ENCODE results near the gene PUS1. TPM values are rescaled to one million over a fixed set of nuclear protein-coding genes. Genes with fewer than 3 reads are reported as not detected.

The PUS1 gene
- total RNA-seq, 1 experiment from 2014 or later = 117 TPM

- Histone ChIP-seq H2AK5ac (ENCODE audit: insufficient read length, low read length) (no peak overlapping the region), H4K8ac (replicated peaks; ENCODE audit: insufficient read length, low read depth, low read length) (no peak overlapping the region), H3K23me2 (ENCODE audit: insufficient read length, low read depth, low read length, poor library complexity, severe bottlenecking) (peaks cover 7% of the 10 kb centered on the region), H2BK15ac (ENCODE audit: low read depth, low read length) (no peak overlapping the region), H4K91ac (ENCODE audit: insufficient read length, low read depth, low read length) (no peak overlapping the region), H3K23ac (ENCODE audit: insufficient read length, low read depth, low read length) (no peak overlapping the region), H3K4ac (ENCODE audit: low read depth, low read length) (no peak overlapping the region), H4K20me1 (ENCODE audit: control insufficient read depth, insufficient read depth, insufficient read length) (no peaks in the 10 kb centered on the region), H3K4me2 (ENCODE audit: insufficient read depth, insufficient read length, low read length) (no peak overlapping the region), H3K18ac (ENCODE audit: insufficient read length, low read depth, low read length) (no peak overlapping the region), H3K27ac (ENCODE audit: insufficient read length, low read depth, low read length) (no peak overlapping the region), H3K56ac (ENCODE audit: insufficient read length, low read depth, low read length) (no peak overlapping the region), H2BK120ac (ENCODE audit: low read depth, low read length, poor library complexity, severe bottlenecking) (no peak overlapping the region), H2BK12ac (ENCODE audit: insufficient read length, low read depth, low read length) (no peak overlapping the region), H3K9me3 (ENCODE audit: control insufficient read depth, low read depth, low read length) (no peaks in the 10 kb centered on the region), H3K27me3 (ENCODE audit: insufficient read depth, low read length) (no peaks in the 10 kb centered on the region), H3K79me2 (ENCODE audit: insufficient read depth, low read length) (no peaks in the 10 kb centered on the region), H3T11ph (ENCODE audit: low read length) (no peak overlapping the region), H2BK5ac (ENCODE audit: insufficient read length, low read length) (no peak overlapping the region), H3K79me1 (ENCODE audit: insufficient read depth, low read depth, low read length, poor library complexity, severe bottlenecking) (no peaks in the 10 kb centered on the region), H2AFZ (ENCODE audit: low read length) (no peak overlapping the region), H3K14ac (ENCODE audit: insufficient read depth, low read length) (no peak overlapping the region), H2BK20ac (ENCODE audit: low read depth, low read length, poor library complexity, severe bottlenecking) (no peak overlapping the region), H3K9ac (ENCODE audit: extremely low read depth, insufficient read length, low read length) (no peak overlapping the region), H4K5ac (ENCODE audit: insufficient read length, low read depth, low read length) (no peak overlapping the region), H3K4me1 (ENCODE audit: insufficient read depth, low read length) (no peaks in the 10 kb centered on the region)
- no peak for TF ChIP-seq CTCF (conservative IDR thresholded peaks at IDR 0.05)
- H3K4me1 Mint-ChIP-seq = peaks cover 20 to 31% of the 10 kb centered on the region in 2 experiments
- peaks cover 0 to 3% of the 10 kb centered on the region in 2 experiments; a peak in 2 of 5 replicates for H3K9me3 Mint-ChIP-seq
- no CpG with 5 or more reads among the region's 26 CpGs for WGBS (ENCODE audit: extremely low coverage, insufficient read length, low lambda C conversion rate)
- DNase-seq = peak; percentile 37
- H3K27me3 Mint-ChIP-seq (ENCODE audit: low read depth) = peaks cover 3% of the 10 kb centered on the region; the same call in 1 of the 2 replicates
- H3K27ac Mint-ChIP-seq = peak overlapping the region in 1 of 3 experiments; percentile 38; a peak in 2 of 7 replicates
- no peak overlapping the region; a peak in 1 of 5 replicates for H3K4me3 Mint-ChIP-seq
- H3K36me3 Mint-ChIP-seq (ENCODE audit: insufficient read depth in 1 of 3, low read depth in 3 of 3) = peaks cover 4 to 11% (median 5%) of the 10 kb centered on the region in 3 experiments; a peak in 6 of 7 replicates
Observed at GRCh38 chr12:131892711-131893604, 36.1 kb upstream of the PUS1 start.

All from H9 (cell line).